GM12878 (cell line): ENCODE results near the gene TCEANC. TPM values are rescaled to one million over a fixed set of nuclear protein-coding genes. Genes with fewer than 3 reads are reported as not detected.

Source experiments
- ATAC-seq: fragments of 200-7000 bp; cut with Tn5 transposase; 3 replicates; pipeline ENCODE4 v1.9.1; 2020; ENCODE audit warnings: mild to moderate bottlenecking, moderate library complexity
- BruUV-seq: library from RNA; stranded (reverse); fragments of 400-500 nt; replicated peaks from 2 replicates; lab custom pipeline; 2021; lab: Mats Ljungman, UMichigan
- CTCF ChIA-PET: fragments of 300-600 bp; sonication (Branson Sonifier 250); formaldehyde crosslinking; extraction: SDS; loops from one replicate; lab custom pipeline; 2021; ENCODE audit warnings: inconsistent platforms; lab: Yijun Ruan, JAX
- POLR2A ChIA-PET: fragments of 350-600 bp; formaldehyde crosslinking; extraction: SDS; loops from one replicate; lab custom pipeline; 2021; ENCODE audit warnings: inconsistent platforms; lab: Charles Lee
- RAD21 ChIA-PET: fragments of 300-600 bp; sonication (Branson Sonifier 250); formaldehyde crosslinking; loops from one replicate; lab custom pipeline; 2023; ENCODE audit warnings: antibody characterized with exemption; ENCODE audit not compliant: unreplicated experiment; lab: Charles Lee
- SMC1A ChIA-PET: fragments of 300-600 bp; sonication (Branson Sonifier 250); formaldehyde crosslinking; loops from one replicate; lab custom pipeline; 2023; ENCODE audit not compliant: unreplicated experiment, uncharacterized antibody; lab: Charles Lee
- DNase-seq: peaks from one replicate; pipeline ENCODE4 v3.0.0-alpha.2; 2011; ENCODE audit warnings: low read depth, low spot score
- FAIRE-seq: peaks from 3 replicates; lab custom pipeline; 2011; peaks lifted over from hg19 to GRCh38; lab: Jason Lieb, UNC
- H2AFZ ChIP-seq: 2 replicates; pipeline ENCODE4 v1.6.0; 2011; ENCODE audit warnings: low read depth, low read length, control low read depth; ENCODE audit not compliant: control insufficient read depth
- H3K27ac ChIP-seq: 2 replicates; pipeline ENCODE4 v1.5.1; 2011; ENCODE audit warnings: control low read depth; ENCODE audit not compliant: control insufficient read depth, insufficient read depth
- H3K27me3 ChIP-seq, 2 experiments: replicated peaks in 1 of 2; 2 replicates each; pipeline versions ENCODE4 v1.6.0 to v1.6.1; 2011; ENCODE audit warnings: low read length in 1 of 2; ENCODE audit not compliant: control insufficient read depth in 2 of 2, insufficient read depth in 2 of 2
- H3K36me3 ChIP-seq, 2 experiments: 2 replicates each; pipeline ENCODE4 v1.5.1; 2011; ENCODE audit warnings: low read length in 1 of 2; ENCODE audit not compliant: control insufficient read depth in 2 of 2, insufficient read depth in 2 of 2
- H3K4me1 ChIP-seq: 2 replicates; pipeline ENCODE4 v1.6.1; 2011; ENCODE audit warnings: mild to moderate bottlenecking, low read length, moderate library complexity, mixed read lengths; ENCODE audit not compliant: control insufficient read depth, insufficient read depth
- H3K4me2 ChIP-seq: 2 replicates; pipeline ENCODE4 v1.6.0; 2011; ENCODE audit warnings: control low read depth; ENCODE audit not compliant: control insufficient read depth, insufficient read depth
- H3K4me3 ChIP-seq: fragments of 200-600 bp; sonication (generic); 2 replicates; pipeline ENCODE4 v1.5.1; 2016
- H3K79me2 ChIP-seq: 2 replicates; pipeline ENCODE4 v1.6.0; 2011; ENCODE audit warnings: low read length; ENCODE audit not compliant: control insufficient read depth, insufficient read depth
- H3K9ac ChIP-seq: 2 replicates; pipeline ENCODE4 v1.8.0; 2011; ENCODE audit warnings: low read length, control low read depth, mixed read lengths; ENCODE audit not compliant: control insufficient read depth, insufficient read depth
- H3K9me3 ChIP-seq: replicated peaks from 3 replicates; pipeline ENCODE4 v1.5.1; 2011; ENCODE audit warnings: mild to moderate bottlenecking, low read length; ENCODE audit not compliant: control insufficient read depth, insufficient read depth
- H4K20me1 ChIP-seq: 2 replicates; pipeline ENCODE4 v1.6.0; 2011; ENCODE audit not compliant: control insufficient read depth, insufficient read depth
- EZH2 ChIP-seq: IDR thresholded peaks from 2 replicates; pipeline ENCODE4 v1.6.1; 2012; ENCODE audit warnings: low read depth, mild to moderate bottlenecking, control low read depth, inconsistent platforms, low read length, borderline replicate concordance; ENCODE audit not compliant: control insufficient read depth
- MYC ChIP-seq: IDR thresholded peaks from 2 replicates; pipeline ENCODE4 v1.6.1; 2011; ENCODE audit warnings: mild to moderate bottlenecking, low read length, moderate library complexity, inconsistent platforms; ENCODE audit not compliant: insufficient read depth, insufficient replicate concordance, insufficient read length, severe bottlenecking
- SMAD5 ChIP-seq: IDR thresholded peaks from 2 replicates; pipeline ENCODE4 v1.6.1; 2016; ENCODE audit warnings: antibody characterized with exemption, low read depth
- SP1 ChIP-seq: IDR thresholded peaks from one replicate; pipeline ENCODE4 v1.6.1; 2011; ENCODE audit warnings: low read depth, low read length
- STAT1 ChIP-seq: fragments of 450-650 bp; conservative IDR thresholded peaks from 2 replicates; pipeline ENCODE4 v1.6.1; 2014; ENCODE audit warnings: antibody characterized with exemption, mild to moderate bottlenecking
- STAT3 ChIP-seq: IDR thresholded peaks from 2 replicates; pipeline ENCODE4 v1.6.1; 2011; ENCODE audit warnings: low read depth, low read length, improper control_type of control experiment
- TCF3 ChIP-seq: IDR thresholded peaks from 2 replicates; pipeline ENCODE4 v1.6.1; 2012; ENCODE audit warnings: low read depth, mild to moderate bottlenecking, low read length, borderline replicate concordance; ENCODE audit not compliant: insufficient read depth
- ZNF384 ChIP-seq: IDR thresholded peaks from 2 replicates; pipeline ENCODE4 v1.6.1; 2012; ENCODE audit warnings: low read depth, mild to moderate bottlenecking, low read length, improper control_type of control experiment, borderline replicate concordance
- WGBS: methylation state at CpG from one replicate; pipeline ENCODE4 v1.1.6; 2016; ENCODE audit warnings: low lambda C conversion rate; ENCODE audit not compliant: insufficient replicate concordance, insufficient coverage; ENCODE audit errors: missing lambda C conversion rate; 5-methylcytosine and 5-hydroxymethylcytosine counted together
- in situ Hi-C: fragments of 300-500 bp; cut with MboI; formaldehyde crosslinking; loops from 9 replicates; pipeline ENCODE4 v1.14.3; 2018; ENCODE audit warnings: mixed read lengths
- intact Hi-C: fragments of 100-400 bp; cut with micrococcal nuclease; formaldehyde crosslinking; loops from one replicate; pipeline ENCODE4 v1.14.2; 2022; ENCODE audit not compliant: unreplicated experiment
- polyA plus RNA-seq, 11 experiments: library from polyadenylated mRNA; depleted of rRNA in 4 of 11; unstranded in 6 of 11; stranded (reverse) in 5 of 11; fragments of >200 nt; fragmentation: Nextera tagmentation in 4 of 11; fragmentation: Illumina TruSeq in 1 of 11; extraction: Ambion mirVana in 4 of 11; extraction: Trizol in 1 of 11; gene quantifications; 1 replicate in 1 of 11; 2 replicates in 10 of 11; pipeline versions ENCODE4 v1.2.1 to v1.2.3, GENCODE V29; 2011 to 2016; ENCODE audit warnings: inconsistent platforms in 2 of 11, missing spikeins in 2 of 11, low read depth in 1 of 11
- total RNA-seq, 4 experiments: library from RNA; depleted of rRNA in 3 of 4; stranded (reverse); fragments of >200 nt in 3 of 4; fragmentation: Illumina TruSeq in 1 of 4; extraction: Trizol in 1 of 4; gene quantifications; 2 replicates each; pipeline versions ENCODE4 v1.2.1 to v1.2.3, GENCODE V29; 2013 to 2021
- TF ChIP-seq, protein P1 (sequence below): IDR thresholded peaks from 2 replicates; pipeline ENCODE4 v1.6.1; 2011; ENCODE audit warnings: mild to moderate bottlenecking, low read depth, low read length, moderate library complexity; ENCODE audit not compliant: insufficient replicate concordance
- TF ChIP-seq, protein P2 (sequence below): fragments of 450-650 bp; IDR thresholded peaks from 2 replicates; pipeline ENCODE4 v1.6.1; 2017; ENCODE audit warnings: borderline replicate concordance
- TF ChIP-seq, protein P3 (sequence below): IDR thresholded peaks from 2 replicates; pipeline ENCODE4 v1.6.1; 2012; ENCODE audit warnings: low read depth, low read length, improper control_type of control experiment
- TF ChIP-seq, protein P4 (sequence below): fragments of 450-650 bp; IDR thresholded peaks from 2 replicates; pipeline ENCODE4 v1.6.1; 2017; ENCODE audit warnings: mild to moderate bottlenecking, low read depth, inconsistent platforms; ENCODE audit not compliant: poor library complexity, severe bottlenecking

Gene TCEANC
- total and polyA plus RNA-seq, 10 of the 15 experiments (the other 5 are each of a cell fraction or from before 2014, with no cell fraction given), result 1.1 to 4.9 (median 2.9) TPM

DNA sequence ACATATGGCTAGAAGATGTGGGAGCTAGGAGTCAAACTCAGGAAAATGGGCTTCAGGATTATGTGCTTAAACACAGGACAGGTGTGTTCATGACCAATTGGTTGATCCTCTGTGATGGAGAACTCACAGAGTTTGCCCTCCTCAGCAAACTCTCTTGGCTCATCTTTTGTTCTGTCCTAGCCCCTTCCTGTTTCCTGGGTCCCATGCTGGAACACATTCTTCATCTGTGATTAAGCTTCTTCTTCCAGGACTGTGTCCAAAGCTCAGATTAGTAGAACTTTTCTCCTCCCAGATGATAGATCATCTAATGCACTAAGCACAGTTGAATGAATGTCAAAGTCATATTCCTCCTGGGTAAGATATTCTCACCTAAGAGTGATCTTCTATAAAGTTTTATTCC, 38.8 kb upstream of the TCEANC start:
- POLR2A ChIA-PET, result no interaction called here
- CTCF ChIA-PET, result interaction anchor here (1.2 to 2.1 kb wide), 3 partner anchors 9 to 16 kb away, joined by 3 to 4 read pairs (median 4); no protein-coding TSS in a partner anchor

DNA sequence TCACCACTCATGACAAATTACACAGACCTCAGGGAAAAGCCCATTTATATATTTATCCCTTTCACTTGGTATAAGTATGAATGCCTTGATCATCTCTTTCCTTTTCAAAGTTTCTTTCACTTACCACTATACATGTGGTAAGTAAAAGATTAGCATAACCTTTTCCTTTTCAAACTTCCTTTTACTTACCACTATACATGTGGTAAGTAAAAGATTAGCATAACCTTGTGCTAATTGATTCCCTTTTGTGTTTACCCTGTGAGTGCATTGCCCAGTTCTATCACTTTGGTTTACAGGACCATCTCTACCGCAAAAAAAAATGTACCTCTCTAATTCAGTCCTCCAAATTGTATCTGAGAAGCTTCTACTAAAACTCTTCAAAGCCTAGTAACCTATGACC, 32.7 kb upstream of the TCEANC start:
- Histone ChIP-seq H3K9ac (no peak overlapping the region), H3K27ac (no peak overlapping the region), H3K36me3 (no peaks in the 10 kb centered on the region), H3K9me3 (no peaks in the 10 kb centered on the region), H3K79me2 (no peaks in the 10 kb centered on the region), H4K20me1 (no peaks in the 10 kb centered on the region), H3K27me3 (no peaks in the 10 kb centered on the region), H3K4me2 (no peak overlapping the region), H3K4me1 (no peaks in the 10 kb centered on the region), H3K4me3 (no peak overlapping the region), H2AFZ (no peak overlapping the region)
- in situ Hi-C loops (no loop called here), intact Hi-C loops (no loop called here)
- no TSS peak for BruUV-seq
- FAIRE-seq, result no peak
- ChIA-PET RAD21 (no interaction called here), CTCF (no interaction called here), POLR2A (no interaction called here), SMC1A (no interaction called here)
- 45% methylated on average over 1 of the region's 1 CpG for WGBS
- ATAC-seq, result no peak
- no peak for DNase-seq
- TF ChIP-seq ZNF384 (no peak), SMAD5 (no peak), STAT3 (no peak), STAT1 (no peak), TCF3 (no peak), SP1 (no peak), EZH2 (no peak)
- TF ChIP-seq, protein P1, sequence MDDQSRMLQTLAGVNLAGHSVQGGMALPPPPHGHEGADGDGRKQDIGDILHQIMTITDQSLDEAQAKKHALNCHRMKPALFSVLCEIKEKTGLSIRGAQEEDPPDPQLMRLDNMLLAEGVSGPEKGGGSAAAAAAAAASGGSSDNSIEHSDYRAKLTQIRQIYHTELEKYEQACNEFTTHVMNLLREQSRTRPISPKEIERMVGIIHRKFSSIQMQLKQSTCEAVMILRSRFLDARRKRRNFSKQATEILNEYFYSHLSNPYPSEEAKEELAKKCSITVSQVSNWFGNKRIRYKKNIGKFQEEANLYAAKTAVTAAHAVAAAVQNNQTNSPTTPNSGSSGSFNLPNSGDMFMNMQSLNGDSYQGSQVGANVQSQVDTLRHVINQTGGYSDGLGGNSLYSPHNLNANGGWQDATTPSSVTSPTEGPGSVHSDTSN, result no peak
- TF ChIP-seq, protein P2, sequence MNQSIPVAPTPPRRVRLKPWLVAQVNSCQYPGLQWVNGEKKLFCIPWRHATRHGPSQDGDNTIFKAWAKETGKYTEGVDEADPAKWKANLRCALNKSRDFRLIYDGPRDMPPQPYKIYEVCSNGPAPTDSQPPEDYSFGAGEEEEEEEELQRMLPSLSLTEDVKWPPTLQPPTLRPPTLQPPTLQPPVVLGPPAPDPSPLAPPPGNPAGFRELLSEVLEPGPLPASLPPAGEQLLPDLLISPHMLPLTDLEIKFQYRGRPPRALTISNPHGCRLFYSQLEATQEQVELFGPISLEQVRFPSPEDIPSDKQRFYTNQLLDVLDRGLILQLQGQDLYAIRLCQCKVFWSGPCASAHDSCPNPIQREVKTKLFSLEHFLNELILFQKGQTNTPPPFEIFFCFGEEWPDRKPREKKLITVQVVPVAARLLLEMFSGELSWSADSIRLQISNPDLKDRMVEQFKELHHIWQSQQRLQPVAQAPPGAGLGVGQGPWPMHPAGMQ, result no peak
- TF ChIP-seq, protein P3, sequence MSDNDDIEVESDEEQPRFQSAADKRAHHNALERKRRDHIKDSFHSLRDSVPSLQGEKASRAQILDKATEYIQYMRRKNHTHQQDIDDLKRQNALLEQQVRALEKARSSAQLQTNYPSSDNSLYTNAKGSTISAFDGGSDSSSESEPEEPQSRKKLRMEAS, result no peak
- TF ChIP-seq, protein P4, sequence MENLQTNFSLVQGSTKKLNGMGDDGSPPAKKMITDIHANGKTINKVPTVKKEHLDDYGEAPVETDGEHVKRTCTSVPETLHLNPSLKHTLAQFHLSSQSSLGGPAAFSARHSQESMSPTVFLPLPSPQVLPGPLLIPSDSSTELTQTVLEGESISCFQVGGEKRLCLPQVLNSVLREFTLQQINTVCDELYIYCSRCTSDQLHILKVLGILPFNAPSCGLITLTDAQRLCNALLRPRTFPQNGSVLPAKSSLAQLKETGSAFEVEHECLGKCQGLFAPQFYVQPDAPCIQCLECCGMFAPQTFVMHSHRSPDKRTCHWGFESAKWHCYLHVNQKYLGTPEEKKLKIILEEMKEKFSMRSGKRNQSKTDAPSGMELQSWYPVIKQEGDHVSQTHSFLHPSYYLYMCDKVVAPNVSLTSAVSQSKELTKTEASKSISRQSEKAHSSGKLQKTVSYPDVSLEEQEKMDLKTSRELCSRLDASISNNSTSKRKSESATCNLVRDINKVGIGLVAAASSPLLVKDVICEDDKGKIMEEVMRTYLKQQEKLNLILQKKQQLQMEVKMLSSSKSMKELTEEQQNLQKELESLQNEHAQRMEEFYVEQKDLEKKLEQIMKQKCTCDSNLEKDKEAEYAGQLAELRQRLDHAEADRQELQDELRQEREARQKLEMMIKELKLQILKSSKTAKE, result no peak

More for the DNA sequence above, 38.8 kb upstream of the TCEANC start:
- intact Hi-C loops, result no loop called here
- TF ChIP-seq MYC, result no peak
- Histone ChIP-seq H3K79me2 (no peaks in the 10 kb centered on the region), H3K4me1 (no peaks in the 10 kb centered on the region), H3K4me2 (no peak overlapping the region), H4K20me1 (no peaks in the 10 kb centered on the region), H3K36me3 (no peaks in the 10 kb centered on the region), H3K27ac (no peak overlapping the region), H3K27me3 (no peaks in the 10 kb centered on the region), H3K9ac (no peak overlapping the region), H3K4me3 (no peak overlapping the region), H2AFZ (no peak overlapping the region), H3K9me3 (no peaks in the 10 kb centered on the region)
- in situ Hi-C loops, result no loop called here
- FAIRE-seq (no peak), ATAC-seq (no peak), DNase-seq (no peak)
- BruUV-seq, result no TSS peak
- SMC1A ChIA-PET, result interaction anchor here (0.6 kb wide), 1 partner anchor 19 kb away, joined by 3 read pairs; no protein-coding TSS in a partner anchor
- RAD21 ChIA-PET, result no interaction called here
